NCI-H2196 treated with DMSO at 0.1 percent for 48 hours (cell line): ENCODE results near the gene F7.
"Not testable (repeated sequence)": the region's sequence is repeated elsewhere in the genome, so short reads cannot be mapped to it uniquely, and the experiment has no call there.

Experiments used
- DNase-seq: peaks from one replicate; lab custom pipeline; 2025; ENCODE audit not compliant: unreplicated experiment; lab: John Stamatoyannopoulos, UW

The F7 gene

GRCh38 chr13:113105032-113105920 lies at the start of gene F7:
TSS of gene F7 (plus strand) at chr13:113105791. CDS start at chr13:113105842, 51 bp downstream.
- no peak for DNase-seq

GRCh38 chr13:113057084-113057483 lies 48.5 kb upstream of the F7 start:
- DNase-seq = no peak

- DNase-seq = not testable (repeated sequence)
These were observed 48.0 kb upstream of the F7 start for GRCh38 chr13:113057559-113057958.

- DNase-seq = no peak
These were observed 47.2 kb upstream of the F7 start for GRCh38 chr13:113058129-113058987.

GRCh38 chr13:113058988-113059850 lies 46.4 kb upstream of the F7 start:
- no peak for DNase-seq

- DNase-seq = no peak
These were observed 45.7 kb upstream of the F7 start for GRCh38 chr13:113059891-113060290.

GRCh38 chr13:113060557-113061270 lies 44.9 kb upstream of the F7 start:
- DNase-seq = no peak

GRCh38 chr13:113061271-113061625 lies 44.3 kb upstream of the F7 start:
- no peak for DNase-seq

- DNase-seq = no peak
These were observed 43.7 kb upstream of the F7 start for GRCh38 chr13:113061796-113062425.

- no peak for DNase-seq
These were observed 42.9 kb upstream of the F7 start for GRCh38 chr13:113062691-113063090.

GRCh38 chr13:113063091-113063491 lies 42.5 kb upstream of the F7 start:
- DNase-seq = no peak

GRCh38 chr13:113064000-113064533 lies 41.5 kb upstream of the F7 start:
- DNase-seq = no peak

GRCh38 chr13:113064534-113065405 lies 40.8 kb upstream of the F7 start:
- DNase-seq = no peak

- no peak for DNase-seq
These were observed 40.0 kb upstream of the F7 start for GRCh38 chr13:113065406-113066141.

GRCh38 chr13:113066142-113066455 lies 39.5 kb upstream of the F7 start:
- no peak for DNase-seq

- DNase-seq = no peak
These were observed 38.8 kb upstream of the F7 start for GRCh38 chr13:113066746-113067145.

- DNase-seq = no peak
These were observed 35.5 kb upstream of the F7 start for GRCh38 chr13:113069861-113070805.
